PC-3 (cell line): ENCODE data around the gene PLCB4.

ENCODE experiments used
- CTCF ChIP-seq: fragments of 300-600 bp; sonication (generic); conservative IDR thresholded peaks from 2 replicates; pipeline ENCODE4 v1.5.1; 2017; ENCODE audit warnings: antibody characterized with exemption, low read depth, mild to moderate bottlenecking, low read length
- EZH2 ChIP-seq: fragments of 300-600 bp; sonication (generic); IDR thresholded peaks from one replicate; pipeline ENCODE4 v1.6.1; 2017; ENCODE audit warnings: antibody characterized with exemption, mild to moderate bottlenecking, low read length; ENCODE audit not compliant: unreplicated experiment
- EZH2phosphoT487 ChIP-seq: fragments of 300-600 bp; sonication (generic); IDR thresholded peaks from 2 replicates; pipeline ENCODE4 v1.6.1; 2018; ENCODE audit warnings: mild to moderate bottlenecking, antibody characterized with exemption, low read length, borderline replicate concordance

DNA sequence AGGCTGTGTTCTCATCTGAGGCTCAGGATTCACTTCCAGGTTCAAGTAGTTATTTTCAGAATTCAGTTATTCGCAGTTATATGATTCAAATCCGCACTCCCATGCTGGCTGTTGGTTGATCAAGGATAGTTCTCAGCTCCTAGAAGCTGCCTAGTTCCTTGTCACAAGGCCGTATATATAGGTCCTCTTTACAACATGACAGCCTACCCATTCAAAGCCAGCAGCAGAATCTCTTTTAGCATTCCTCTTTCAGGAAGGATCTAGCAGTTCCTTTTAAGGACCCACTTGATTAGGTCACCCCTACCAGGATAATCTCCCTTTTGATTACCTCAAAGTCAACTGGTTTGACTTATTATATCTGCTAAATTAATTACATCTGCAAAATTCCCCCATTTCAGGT lies 421.7 kb downstream of the PLCB4 start:
- TF ChIP-seq EZH2 (no peak), CTCF (no peak), EZH2phosphoT487 (no peak)
